ENCODE data around the gene PPM1B.
"Not testable (repeated sequence)": the region's sequence is repeated elsewhere in the genome, so short reads cannot be mapped to it uniquely, and the experiment has no call there.

Gene PPM1B

DNA sequence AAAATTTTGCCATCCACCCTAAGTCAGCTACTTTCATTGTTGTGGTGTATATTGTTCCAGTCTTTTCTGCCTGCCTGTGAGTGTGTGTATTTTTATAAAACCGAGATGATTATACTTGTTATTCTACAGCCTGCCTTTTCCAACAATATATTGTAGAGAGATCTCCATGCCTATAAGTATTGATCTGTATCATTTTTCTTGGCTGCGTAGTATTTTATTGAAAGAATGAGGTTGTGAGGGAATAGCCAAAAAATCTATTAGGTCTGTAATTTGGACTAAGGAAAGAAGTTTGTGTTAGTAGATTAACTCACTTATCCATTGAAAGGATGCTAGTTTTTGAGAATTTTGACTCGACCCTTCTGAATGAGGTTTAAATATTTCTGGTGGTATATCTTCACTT is 34.9 kb downstream of the PPM1B start:
- DNase-seq = no peak

GRCh38 chr2:44205169-44205568 is 36.5 kb downstream of the PPM1B start:
- no peak for DNase-seq

DNA sequence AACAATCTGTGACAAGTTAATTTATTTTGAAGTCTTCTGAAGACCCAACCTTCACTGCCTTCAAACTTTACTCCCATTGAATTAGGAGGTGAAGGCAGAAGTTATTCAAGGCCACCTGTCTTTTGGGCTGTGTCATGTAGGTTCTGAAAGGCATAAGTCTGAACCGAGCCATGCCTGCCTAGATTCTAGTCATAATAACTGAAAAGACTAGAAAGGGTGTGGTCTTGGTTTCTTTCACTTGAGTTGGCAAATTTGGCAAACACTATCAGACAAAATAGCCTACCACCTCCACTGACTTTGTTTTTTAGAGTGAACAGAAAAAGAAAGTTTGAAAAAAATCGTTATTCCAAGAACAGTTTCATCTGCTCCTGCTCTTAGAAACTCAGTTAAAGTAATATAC is 38.4 kb downstream of the PPM1B start:
- no peak for DNase-seq

DNA sequence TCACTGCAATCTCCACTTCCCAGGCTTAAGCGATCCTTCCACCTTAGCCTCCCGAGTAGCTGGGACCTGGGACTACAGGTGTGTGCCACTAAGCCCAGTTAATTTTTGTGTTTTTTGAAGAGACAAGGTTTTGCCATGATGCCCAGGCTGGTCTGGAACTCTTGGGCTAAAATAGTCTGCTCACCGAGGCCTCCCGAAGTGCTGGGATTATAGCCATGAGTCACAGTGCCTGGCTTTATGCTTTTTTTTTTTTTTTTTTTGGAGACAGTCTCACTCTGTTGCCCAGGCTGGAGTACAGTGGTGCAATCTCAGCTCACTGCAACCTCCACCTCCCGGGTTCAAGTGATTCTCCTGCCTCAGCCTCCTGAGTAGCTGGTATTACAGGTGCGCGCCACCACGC is 39.0 kb downstream of the PPM1B start:
- DNase-seq = not testable (repeated sequence)

- DNase-seq = no peak
Measured at GRCh38 chr2:44210362-44210761, 41.7 kb downstream of the PPM1B start.

DNA sequence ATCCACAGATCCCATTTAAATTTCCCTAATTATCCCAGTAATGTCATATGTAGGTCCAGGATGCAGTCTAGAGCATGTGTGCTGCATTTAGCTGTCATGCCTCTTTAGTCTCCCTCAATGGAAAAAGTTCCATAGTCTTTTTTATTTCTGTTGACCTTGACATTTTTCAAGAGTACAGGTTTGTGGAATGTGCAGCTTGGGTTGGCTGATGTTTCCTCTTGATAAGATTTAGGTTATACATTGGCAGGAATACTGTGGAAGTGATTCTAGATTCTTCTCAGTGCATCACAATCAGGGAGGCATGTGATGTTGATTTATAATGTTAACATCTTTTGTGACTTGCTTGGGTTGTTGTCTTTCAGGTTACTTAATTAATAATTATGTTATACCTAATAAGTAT is 42.5 kb downstream of the PPM1B start:
- no peak for DNase-seq

- no peak for DNase-seq
Measured at GRCh38 chr2:44212302-44212701, 43.6 kb downstream of the PPM1B start.

DNA sequence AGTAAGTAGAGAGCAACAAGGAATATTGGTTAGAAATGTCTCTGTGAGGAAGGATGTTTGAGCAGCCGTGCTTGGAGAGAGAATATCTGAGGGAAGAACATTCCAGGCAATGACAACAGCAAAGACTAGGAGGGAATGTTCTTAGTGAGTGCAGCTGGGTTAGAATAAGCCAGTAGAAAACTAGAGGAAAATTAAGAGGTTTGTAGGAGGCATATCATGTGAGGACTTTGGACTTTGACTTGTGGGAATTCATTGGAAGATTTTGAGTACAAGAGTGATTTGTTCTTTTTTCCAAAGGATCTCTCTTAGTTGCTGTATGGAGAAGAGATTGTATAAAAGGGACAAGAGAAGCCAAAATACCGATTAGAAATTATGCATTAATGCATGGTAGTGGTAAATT is 47.2 kb downstream of the PPM1B start:
- no peak for DNase-seq

GRCh38 chr2:44218771-44219170 is 50.1 kb downstream of the PPM1B start:
- no peak for DNase-seq

DNA sequence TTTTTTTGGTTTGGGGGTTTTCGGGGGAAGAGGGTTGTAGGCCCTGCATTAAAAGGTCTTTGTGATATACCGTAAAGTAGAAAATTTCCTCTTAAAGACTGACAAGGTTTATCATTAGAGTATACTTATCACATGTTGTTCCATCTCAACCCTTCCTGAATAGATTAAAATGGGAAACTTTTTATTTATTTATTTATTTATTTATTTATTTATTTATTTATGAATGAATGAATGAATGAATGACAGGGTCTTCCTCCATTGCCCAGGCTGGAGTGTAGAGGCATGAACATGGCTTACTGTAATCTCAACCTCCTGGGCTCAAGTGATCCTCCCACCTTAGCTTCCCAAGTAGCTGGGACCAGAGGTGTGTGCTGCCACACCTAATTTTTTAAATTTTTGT is 58.1 kb downstream of the PPM1B start:
- no peak for DNase-seq

GRCh38 chr2:44230378-44230777 is 61.7 kb downstream of the PPM1B start:
- no peak for DNase-seq

DNA sequence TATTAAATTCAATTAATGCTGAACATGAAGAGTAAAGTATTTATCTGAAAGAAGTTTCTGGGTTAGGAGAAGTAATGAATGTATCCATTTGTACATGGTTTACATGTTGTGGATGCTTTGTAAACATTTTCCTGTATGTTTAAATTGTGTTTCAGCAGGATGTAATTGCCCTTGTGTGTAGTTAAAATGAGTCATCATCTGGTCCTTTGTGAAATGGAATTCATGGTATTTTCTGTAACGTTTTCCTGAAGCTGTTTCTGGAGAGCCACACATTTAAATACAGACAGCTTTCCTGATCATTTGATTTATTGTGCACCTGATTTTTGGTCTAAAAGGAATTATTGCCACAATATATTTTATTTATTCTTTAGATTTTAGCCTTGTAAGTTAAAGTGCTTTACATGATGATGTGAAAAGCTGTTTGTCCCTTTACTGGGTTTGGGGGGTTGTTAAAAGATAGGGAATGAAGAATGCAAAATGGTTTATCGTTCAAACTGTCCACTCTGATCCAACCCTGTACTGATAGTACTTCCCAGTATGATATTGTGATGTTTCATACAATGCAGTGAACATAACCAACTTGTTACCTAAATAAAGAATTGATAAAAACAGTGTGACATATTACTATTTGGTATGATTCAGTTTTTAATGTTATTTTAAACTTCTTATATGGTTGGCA is 64.9 kb downstream of the PPM1B start:
- DNase-seq = peak; percentile 61

GRCh38 chr2:44237221-44237620 is 68.5 kb downstream of the PPM1B start:
- no peak for DNase-seq

- DNase-seq = no peak
Measured at GRCh38 chr2:44242904-44243303, 74.2 kb downstream of the PPM1B start.

- no peak for DNase-seq
Measured at GRCh38 chr2:44244135-44244871, 75.6 kb downstream of the PPM1B start.

DNA sequence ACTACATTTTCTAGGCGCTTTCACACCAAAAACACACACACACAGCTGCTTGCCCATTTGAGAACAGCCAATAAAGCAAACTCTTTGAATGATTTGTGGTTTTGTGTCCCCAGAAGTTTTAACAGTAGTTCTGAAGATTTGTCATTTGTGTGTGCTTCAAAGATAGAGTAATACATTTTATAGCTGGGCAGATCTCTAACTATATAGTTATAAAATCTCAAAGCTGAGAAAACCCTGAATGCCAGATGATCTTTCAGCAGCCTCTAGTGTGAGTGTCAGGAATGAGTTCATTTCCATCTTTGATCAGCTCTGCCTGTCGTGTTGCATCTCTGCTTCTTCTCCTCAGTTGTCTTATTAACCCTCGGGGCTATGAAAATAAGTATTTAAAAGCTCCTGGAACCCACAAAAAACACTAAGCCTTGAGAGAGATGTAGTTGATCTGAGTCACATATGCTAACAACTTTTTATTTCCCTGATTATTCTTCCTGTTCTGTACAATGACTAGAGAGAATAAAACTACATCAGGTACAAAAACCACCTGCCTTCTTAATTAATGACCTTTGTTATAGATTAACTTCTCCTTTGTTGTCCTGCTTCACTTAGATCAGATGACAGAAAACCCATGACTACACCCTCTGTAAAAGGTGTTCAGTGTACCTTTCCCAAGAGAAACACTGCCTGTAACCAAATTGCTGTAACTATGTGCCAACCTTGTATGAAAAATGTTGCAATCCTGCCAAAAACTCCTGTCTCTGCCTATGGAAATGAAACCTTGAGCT is 76.6 kb downstream of the PPM1B start:
- DNase-seq = peak; percentile 21

- DNase-seq = peak; percentile 48
Measured at GRCh38 chr2:44246436-44246835, 77.8 kb downstream of the PPM1B start.

DNA sequence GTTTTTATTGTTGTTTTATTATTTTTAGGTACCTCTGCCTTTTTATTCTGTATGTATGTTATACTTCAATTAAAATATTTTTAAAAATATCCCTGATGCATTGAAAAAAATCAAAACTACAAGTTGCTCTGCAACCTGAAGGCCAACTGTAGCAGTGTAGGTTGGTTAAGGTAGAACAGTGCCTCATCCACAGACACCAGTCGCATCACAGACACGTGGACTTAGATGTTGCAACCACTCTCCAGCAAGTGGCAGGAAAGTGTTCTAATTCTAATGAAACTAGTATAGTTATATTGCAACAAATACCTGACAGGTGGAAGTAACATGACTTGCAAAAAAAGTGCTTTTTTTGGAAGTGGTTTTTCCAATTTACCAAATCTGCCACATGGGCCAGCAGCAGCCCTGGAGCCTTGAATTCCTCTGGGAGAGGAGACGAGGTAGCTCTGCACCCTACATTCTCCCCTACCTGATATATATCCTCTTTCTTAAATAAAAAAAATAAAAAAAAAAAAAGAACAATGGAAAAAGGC is 78.2 kb downstream of the PPM1B start:
- DNase-seq = no peak

GRCh38 chr2:44247924-44248323 is 79.2 kb downstream of the PPM1B start:
- peak; percentile 6 for DNase-seq

DNA sequence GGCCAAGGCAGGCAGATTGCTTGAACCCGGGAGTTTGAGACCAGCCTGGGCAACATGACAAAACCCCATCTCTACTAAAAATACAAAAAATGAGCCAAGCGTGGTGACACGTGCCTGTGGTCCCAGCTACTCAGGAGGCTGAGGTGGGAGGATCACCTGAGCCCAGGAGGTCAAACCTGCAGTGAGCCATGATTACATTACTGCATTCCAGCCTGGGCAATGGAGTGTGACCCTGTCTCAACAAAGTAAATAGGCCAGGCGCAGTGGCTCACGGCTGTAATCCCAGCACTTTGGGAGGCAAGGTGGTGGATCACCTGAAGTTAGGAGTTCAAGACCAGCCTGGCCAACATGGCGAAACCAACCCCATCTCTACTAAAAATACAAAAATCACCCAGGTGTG is 80.6 kb downstream of the PPM1B start:
- not testable (repeated sequence) for DNase-seq

DNA sequence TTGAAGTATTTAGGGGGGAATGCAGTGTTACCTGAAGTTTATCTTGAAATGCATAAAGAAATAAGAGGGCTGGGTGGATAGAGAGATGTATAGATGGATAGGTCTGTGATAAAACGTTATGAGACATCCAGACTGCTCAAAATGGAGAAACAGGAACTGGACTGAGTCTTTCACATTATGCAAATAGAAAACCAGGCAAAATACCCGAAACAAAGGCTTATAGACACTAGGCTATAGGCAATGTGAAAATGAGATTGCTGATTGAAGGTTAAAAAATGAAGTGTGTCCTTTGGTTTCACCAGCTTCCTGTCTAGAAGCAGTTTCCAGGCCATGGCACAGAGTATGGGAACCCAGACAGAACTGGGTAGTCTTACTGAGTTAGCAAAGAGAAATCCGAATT is 81.7 kb downstream of the PPM1B start:
- DNase-seq = no peak

GRCh38 chr2:44254023-44254422 is 85.3 kb downstream of the PPM1B start:
- DNase-seq = peak; percentile 49

DNA sequence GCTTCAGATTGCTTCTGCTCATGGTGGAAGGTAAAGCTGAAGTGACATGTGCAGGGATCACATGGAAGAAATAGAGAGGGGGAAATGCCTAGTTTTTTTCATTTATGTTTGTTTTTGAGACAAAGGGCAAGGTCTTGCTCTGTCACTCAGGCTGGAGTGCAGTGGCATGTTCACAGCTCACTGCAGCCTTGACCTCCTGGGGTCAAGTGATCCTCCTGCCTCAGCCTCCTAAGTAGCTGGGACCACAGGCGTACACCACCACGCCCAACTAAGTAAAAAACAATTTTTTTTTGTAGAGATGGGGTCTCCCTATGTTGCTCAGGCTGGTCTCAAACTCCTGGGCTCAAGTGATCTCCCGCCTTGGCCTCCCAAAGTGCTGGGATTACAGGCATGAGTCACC is 87.0 kb downstream of the PPM1B start:
- not testable (repeated sequence) for DNase-seq

- peak; percentile 34 for DNase-seq
Measured at GRCh38 chr2:44257802-44258201, 89.1 kb downstream of the PPM1B start.

All from NCI-H226 (cell line).